ENCODE data around the gene ARVCF.
A peak's percentile ranks its signal among the peaks of the same experiment; 100 is the strongest.
"Not testable (repeated sequence)": the region's sequence is repeated elsewhere in the genome, so short reads cannot be mapped to it uniquely, and the experiment has no call there.

Gene ARVCF

GRCh38 chr22:19959587-19960490 lies 56.8 kb downstream of the ARVCF start:
- ATAC-seq, result no peak

- no peak for ATAC-seq
Measured at GRCh38 chr22:19959043-19959586, 57.5 kb downstream of the ARVCF start.

DNA sequence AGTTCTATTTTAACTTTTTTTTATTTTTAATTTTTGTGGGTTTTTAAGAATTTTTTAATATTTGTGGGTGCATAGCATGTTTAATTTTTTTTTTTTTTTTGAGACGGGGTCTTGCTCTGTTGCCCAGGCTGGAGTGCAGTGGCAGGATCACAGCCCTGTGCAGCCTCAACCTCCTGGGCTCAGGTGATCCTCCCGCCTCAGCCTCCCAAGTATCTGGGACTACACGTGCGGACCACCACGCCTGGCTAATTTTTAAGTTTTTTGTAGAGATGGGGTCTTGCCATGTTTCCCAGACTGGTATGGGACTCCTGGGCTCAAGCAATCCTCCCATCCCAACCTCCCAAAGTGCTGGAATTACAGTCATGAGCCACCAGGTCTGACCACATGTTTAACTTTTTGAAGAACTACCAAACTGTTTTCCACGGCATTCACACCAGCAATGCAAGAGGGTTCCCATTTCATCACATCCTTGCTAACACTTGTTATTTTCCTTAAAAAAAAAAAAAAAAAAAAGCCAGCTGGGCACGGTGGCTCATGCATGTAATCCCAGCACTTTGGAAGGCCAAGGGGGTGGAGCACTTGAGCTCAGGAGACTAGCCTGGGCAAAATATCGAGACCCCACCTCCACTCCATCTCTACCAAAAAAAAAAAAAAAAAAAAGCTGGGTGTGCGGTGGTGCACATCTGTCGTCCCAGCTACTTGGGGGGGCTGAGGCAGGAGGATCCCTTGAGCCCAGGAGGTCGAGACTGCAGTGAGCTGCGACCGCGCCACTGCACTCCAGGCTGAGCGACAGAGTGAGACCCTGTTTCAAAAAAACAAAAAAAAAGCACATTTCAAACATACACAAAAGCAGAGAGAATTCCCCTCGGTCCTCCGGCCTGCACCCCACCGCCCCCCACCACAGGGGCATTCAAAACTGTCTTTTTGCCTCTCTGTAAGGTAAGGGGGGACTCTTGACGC lies 58.3 kb downstream of the ARVCF start:
- no peak for ATAC-seq

DNA sequence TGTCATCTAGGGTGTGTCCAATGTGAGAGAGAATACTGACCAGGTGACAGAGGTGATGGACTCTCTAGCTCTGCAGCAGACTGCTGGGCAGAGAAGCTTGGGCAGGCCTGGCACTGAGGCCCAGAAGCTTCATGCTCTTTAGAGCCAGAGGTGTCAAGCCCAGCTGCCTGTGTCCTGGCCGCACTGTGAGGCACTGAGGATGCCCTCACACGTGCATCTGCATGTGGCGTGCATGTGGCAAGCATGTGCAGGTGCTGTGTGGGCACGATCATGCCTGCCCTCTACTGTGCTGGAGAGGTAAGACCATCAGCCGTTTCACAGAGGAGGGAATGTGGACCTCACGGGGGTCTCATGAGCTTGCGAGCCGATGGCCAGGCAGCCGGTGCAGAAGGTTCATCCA lies 59.2 kb downstream of the ARVCF start:
- no peak for ATAC-seq

GRCh38 chr22:19955241-19956128 lies 61.1 kb downstream of the ARVCF start:
- no peak for ATAC-seq

- no peak for ATAC-seq
Measured at GRCh38 chr22:19951346-19951745, 65.3 kb downstream of the ARVCF start.

- no peak for ATAC-seq
Measured at GRCh38 chr22:19948057-19948760, 68.4 kb downstream of the ARVCF start.

DNA sequence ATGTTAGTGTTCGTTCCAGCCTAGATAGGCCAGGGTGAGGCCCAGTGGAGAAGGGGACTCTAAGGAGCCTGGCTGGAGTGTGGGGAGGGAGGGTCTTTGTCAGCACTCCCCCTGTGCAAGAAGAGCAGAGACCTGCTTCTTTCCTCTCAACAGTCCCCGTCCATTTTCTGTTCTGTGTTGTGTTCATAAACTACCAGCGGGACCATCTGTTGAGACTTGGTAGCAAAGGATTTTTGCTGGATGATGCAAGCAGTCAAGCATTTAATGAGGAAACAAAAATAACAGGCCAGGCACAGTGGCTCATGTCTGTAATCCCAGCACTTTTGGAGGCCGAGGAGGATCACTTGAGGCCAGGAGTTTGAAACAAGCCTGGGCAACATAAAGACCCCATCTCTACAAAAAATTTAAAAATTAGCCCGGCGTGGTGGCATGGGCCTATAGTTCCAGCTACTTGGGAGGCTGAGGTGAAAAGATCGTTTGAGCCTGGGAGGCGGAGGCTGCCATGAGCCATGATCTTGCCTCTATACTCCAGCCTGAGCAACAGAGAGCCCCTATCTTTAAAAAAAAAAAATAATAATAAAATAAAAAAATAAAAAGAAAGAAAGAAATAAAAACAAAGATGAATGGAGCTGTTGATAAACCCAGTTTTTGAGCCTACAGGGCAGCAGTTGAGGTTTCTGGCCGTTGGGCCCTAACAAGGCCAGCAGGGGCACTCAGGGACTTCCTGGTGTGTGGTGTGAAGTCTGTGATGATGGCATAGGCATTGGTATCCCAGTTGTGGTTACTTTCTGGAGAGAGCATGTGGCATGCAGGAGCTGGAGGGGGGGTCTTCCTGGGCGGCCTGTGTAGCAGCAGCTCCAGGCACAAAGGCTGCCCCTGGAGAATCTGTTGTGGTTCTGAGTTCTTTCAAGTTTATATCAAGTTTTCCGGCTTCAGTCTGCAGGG lies 73.3 kb downstream of the ARVCF start:
- ATAC-seq, result no peak

GRCh38 chr22:19942157-19943081 lies 74.2 kb downstream of the ARVCF start:
- peak; percentile 25 to 37 for ATAC-seq

DNA sequence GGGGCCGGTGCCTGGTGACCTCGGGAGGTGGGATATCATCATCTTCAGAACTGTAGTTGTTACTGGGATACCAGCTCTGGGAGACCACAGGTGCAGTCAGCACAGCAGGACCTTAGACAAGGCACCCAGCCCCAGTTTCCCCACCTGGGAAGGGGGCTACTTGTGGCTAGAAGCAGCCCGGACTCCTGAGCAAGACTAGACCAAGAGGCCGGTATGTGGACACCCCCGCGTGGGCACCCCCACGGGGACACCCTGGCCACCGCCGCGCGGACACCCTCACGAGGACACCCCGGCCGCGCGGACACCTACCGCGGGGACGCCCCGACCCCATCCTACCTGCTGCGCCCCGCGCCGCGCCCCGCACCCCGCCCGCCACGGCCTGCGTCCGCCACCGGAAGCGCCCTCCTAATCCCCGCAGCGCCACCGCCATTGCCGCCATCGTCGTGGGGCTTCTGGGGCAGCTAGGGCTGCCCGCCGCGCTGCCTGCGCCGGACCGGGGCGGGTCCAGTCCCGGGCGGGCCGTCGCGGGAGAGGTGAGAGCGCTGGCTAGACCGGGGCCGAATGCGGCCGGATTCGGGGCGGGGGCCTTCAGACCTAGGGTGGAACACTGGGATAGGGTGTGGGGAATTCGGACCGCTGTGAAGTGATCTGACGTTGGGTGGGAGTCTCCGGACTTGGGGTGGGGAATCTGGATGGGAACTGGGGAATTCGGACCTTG lies 75.1 kb downstream of the ARVCF start, which contains the start of the genes COMT and TXNRD2:
Gene COMT, plus strand, starts transcription at position 408 of the 718 bp plus-strand sequence. CDS start 20,755 bp downstream, outside the sequence.
Gene TXNRD2, minus strand, starts transcription at position 454 of the 718 bp plus-strand sequence. Its CDS starts 15 bp downstream, at position 439.
- ATAC-seq, result peak; percentile 87 to 90

- ATAC-seq, result no peak
Measured at GRCh38 chr22:19940536-19941364, 75.9 kb downstream of the ARVCF start.

DNA sequence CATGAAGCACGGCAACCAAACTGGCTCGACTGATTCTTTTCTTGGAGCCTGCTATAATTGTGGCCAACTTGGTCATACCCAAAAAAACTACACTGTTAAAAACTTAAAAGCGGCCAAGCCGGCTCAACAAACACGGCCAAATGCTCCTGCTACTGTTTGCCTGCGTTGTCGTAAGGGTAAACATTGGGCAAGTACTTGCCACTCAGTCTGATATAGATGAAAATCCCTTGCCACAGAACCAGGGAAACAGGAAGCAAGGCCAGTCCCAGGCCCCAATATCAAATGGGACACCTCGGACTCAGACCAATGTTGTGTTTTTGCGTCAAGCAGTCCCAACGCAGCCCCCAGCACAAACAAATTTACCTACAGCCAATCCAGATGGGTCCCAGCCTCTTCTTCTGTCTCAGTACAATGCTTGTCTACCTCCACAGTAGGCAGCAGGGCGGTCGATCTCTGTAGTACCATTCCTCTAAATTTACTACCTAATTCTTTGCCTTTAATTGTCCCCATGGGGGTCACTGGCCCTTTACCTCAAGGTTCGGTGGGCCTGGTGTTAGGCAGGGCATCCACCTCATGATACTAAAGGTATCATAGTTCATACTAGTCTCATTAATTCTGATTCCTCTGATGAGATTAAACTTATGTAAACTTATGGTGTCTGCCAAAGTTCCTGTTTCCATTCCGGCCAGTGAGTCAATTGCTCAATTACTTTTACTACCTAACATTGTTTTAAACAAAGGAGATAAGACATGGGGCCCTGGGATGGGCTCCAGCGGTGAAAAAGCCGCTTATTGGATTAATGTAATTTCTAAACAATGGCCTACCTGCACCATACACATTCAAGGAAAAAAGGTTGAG lies 78.8 kb downstream of the ARVCF start:
- no peak for ATAC-seq

DNA sequence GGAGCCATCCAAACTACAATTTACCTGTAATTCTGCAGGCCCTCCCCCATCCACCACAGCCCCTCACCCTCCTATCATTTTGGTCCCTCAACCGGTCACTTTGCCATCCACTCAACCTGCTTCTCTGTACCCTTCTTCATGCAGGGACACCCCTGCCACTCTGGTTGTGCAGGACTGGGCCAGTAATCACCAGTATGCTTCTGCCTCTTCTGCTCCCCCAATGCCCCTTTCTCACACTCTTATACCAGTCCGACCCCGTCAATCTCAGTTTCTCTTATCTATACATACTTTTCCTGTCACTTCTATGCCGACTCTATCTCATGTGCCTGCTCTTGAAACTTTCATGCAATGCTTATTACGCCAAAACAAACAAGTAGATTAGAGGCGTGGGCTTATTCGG lies 80.1 kb downstream of the ARVCF start:
- ATAC-seq, result no peak

DNA sequence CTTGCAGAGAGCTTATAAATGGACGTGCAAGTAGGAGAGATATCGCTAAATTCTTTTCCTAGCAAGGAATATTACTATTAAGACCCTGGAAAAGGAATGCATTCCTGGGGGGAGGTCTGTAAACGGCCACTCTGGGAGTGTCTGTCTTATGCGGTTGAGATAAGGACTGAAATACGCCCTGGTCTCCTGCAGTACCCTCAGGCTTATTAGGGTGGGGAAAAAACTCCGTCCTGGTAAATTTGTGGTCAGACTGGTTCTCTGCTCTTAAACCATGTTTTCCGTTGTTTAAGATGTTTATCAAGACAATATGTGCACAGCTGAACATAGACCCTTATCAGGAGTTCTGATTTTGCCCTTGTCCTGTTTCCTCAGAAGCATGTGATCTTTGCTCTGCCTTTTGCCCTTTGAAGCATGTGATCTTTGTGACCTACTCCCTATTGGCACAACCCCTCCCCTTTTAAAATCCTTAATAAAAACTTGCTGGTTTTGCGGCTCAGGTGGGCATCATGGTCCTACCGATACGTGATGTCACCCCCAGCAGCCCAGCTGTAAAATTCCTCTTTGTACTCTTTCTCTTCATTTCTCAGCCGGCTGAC lies 81.4 kb downstream of the ARVCF start:
- not testable (repeated sequence) for ATAC-seq

DNA sequence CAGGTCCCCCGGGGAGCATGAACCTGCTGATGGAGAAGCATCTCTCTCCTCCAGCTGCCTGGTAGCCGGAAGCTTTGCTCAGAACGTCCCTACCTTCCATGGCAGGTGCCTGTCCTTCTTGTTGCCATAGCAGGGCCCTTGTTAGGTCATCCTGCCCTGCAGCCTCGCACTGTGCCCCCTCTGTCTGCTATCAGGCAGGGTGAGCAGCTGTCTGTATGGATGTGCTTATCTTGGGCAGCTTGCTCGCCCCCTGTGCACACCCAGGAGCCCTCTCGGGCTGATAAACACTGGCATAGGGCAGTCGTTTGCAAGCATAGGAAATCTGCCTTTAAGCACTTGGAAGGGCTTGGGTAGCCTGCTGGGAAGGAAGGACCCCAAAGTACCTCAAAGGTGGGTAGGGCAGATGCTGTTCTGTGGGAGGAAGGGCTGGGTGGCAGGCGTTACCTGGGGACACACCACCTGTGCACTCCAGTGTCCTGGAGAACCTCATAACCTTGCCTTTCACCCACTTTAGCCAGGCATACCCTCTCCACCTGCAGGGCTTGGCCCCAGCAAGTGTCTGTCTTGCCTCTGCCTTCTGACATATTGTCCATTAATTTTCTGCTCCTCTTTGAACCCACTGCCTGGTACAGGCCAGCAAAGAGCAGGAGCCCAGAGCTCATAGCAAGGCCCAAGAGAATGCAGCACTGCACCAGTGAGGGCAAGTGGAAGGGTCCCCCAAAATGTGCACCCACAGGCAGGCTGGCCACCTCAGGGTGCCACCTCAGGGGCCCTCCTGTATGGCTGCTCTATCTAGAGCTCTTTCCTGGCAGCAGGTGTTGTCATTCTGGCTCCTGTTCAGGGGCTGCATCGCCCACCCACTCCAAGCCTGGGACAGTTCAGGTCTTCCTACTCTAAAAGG lies 83.0 kb downstream of the ARVCF start:
- ATAC-seq, result no peak
